ENCODE data around the gene RTL10. TPM values are rescaled to one million over a fixed set of nuclear protein-coding genes. Genes with fewer than 3 reads are reported as not detected.

Gene RTL10
- total RNA-seq, 1 experiment from 2014 or later: 24.4 TPM

GRCh38 chr22:19809741-19810140 lies 44.9 kb downstream of the RTL10 start:
- H2BK15ac ChIP-seq (ENCODE audit: low read depth, low read length): no peak overlapping the region
- H3K9me3 ChIP-seq (ENCODE audit: control insufficient read depth, low read depth, low read length): no peaks in the 10 kb centered on the region
- no peak overlapping the region for H4K5ac ChIP-seq (ENCODE audit: insufficient read length, low read depth, low read length)
- H3K4me1 Mint-ChIP-seq: peaks cover 3 to 7% of the 10 kb centered on the region in 2 experiments; a peak in 2 of 4 replicates
- H3T11ph ChIP-seq (ENCODE audit: low read length): no peak overlapping the region
- H3K36me3 Mint-ChIP-seq (ENCODE audit: insufficient read depth in 1 of 3, low read depth in 3 of 3): peaks cover 0 to 12% (median 0%) of the 10 kb centered on the region in 3 experiments; a peak in 2 of 7 replicates
- H3K4me3 Mint-ChIP-seq: no peak overlapping the region
- no peak overlapping the region for H3K9ac ChIP-seq (ENCODE audit: extremely low read depth, insufficient read length, low read length)
- no peak overlapping the region for H3K14ac ChIP-seq (ENCODE audit: insufficient read depth, low read length)
- H2AFZ ChIP-seq (ENCODE audit: low read length): no peak overlapping the region
- H2BK120ac ChIP-seq (ENCODE audit: low read depth, low read length, poor library complexity, severe bottlenecking): no peak overlapping the region
- H3K4ac ChIP-seq (ENCODE audit: low read depth, low read length): no peak overlapping the region
- no peak overlapping the region for H3K27ac Mint-ChIP-seq
- H3K79me2 ChIP-seq (ENCODE audit: insufficient read depth, low read length): no peaks in the 10 kb centered on the region
- H3K27me3 Mint-ChIP-seq (ENCODE audit: low read depth): no peaks in the 10 kb centered on the region
- H4K91ac ChIP-seq (ENCODE audit: insufficient read length, low read depth, low read length): no peak overlapping the region
- no peak overlapping the region for H3K4me2 ChIP-seq (ENCODE audit: insufficient read depth, insufficient read length, low read length)
- no peak overlapping the region for H2BK12ac ChIP-seq (ENCODE audit: insufficient read length, low read depth, low read length)
- no peak overlapping the region for H3K18ac ChIP-seq (ENCODE audit: insufficient read length, low read depth, low read length)
- no peaks in the 10 kb centered on the region for H3K4me1 ChIP-seq (ENCODE audit: insufficient read depth, low read length)
- no peak for DNase-seq
- H2AK5ac ChIP-seq (ENCODE audit: insufficient read length, low read length): no peak overlapping the region
- H2BK20ac ChIP-seq (ENCODE audit: low read depth, low read length, poor library complexity, severe bottlenecking): no peak overlapping the region
- no peak overlapping the region for H3K27ac ChIP-seq (ENCODE audit: insufficient read length, low read depth, low read length)
- no peaks in the 10 kb centered on the region for H3K79me1 ChIP-seq (ENCODE audit: insufficient read depth, low read depth, low read length, poor library complexity, severe bottlenecking)
- H3K23ac ChIP-seq (ENCODE audit: insufficient read length, low read depth, low read length): no peak overlapping the region
- H4K20me1 ChIP-seq (ENCODE audit: control insufficient read depth, insufficient read depth, insufficient read length): no peaks in the 10 kb centered on the region
- H2BK5ac ChIP-seq (ENCODE audit: insufficient read length, low read length): no peak overlapping the region
- H3K56ac ChIP-seq (ENCODE audit: insufficient read length, low read depth, low read length): no peak overlapping the region
- H3K23me2 ChIP-seq (ENCODE audit: insufficient read length, low read depth, low read length, poor library complexity, severe bottlenecking): no peaks in the 10 kb centered on the region
- no peaks in the 10 kb centered on the region for H3K9me3 Mint-ChIP-seq
- H4K8ac ChIP-seq (replicated peaks; ENCODE audit: insufficient read length, low read depth, low read length): no peak overlapping the region
- WGBS (ENCODE audit: extremely low coverage, insufficient read length, low lambda C conversion rate): no CpG with 5 or more reads among the region's 3 CpGs
- H3K27me3 ChIP-seq (ENCODE audit: insufficient read depth, low read length): no peaks in the 10 kb centered on the region
- TF ChIP-seq CTCF (conservative IDR thresholded peaks at IDR 0.05): no peak

Data from H9 (cell line).